Measurements from ENCODE around the gene SH3GLB2. TPM values are rescaled to one million over a fixed set of nuclear protein-coding genes. Genes with fewer than 3 reads are reported as not detected.

The SH3GLB2 gene
- total and polyA plus RNA-seq, 5 donors from 2014 or later: 18.2 to 77.8 (median 32.4) TPM

- H3K4me1 ChIP-seq (ENCODE audit: control insufficient read depth, insufficient read depth, low read length, poor library complexity, severe bottlenecking): peaks cover 22% of the 10 kb centered on the region
- ATAC-seq (ENCODE audit: low read depth in 2 of 2) (no peak), DNase-seq (no peak)
- Mint-ChIP-seq H3K9me3 (no peaks in the 10 kb centered on the region), H3K36me3 (peaks cover 8% of the 10 kb centered on the region), H3K27me3 (no peaks in the 10 kb centered on the region), H3K4me3 (no peak overlapping the region), H3K27ac (peak overlapping the region in 2 of 3 donors; percentile 62 to 82), H3K4me1 (peaks cover 0 to 44% (median 22%) of the 10 kb centered on the region in 4 donors)
- H3K27me3 ChIP-seq (ENCODE audit: control insufficient read depth, insufficient read depth, low read length): no peaks in the 10 kb centered on the region
- no peaks in the 10 kb centered on the region for H3K9me3 ChIP-seq (ENCODE audit: control insufficient read depth in 2 of 2, low read length in 2 of 2)
- no peaks in the 10 kb centered on the region for H3K36me3 ChIP-seq (ENCODE audit: control insufficient read depth, insufficient read depth, low read length)
- no peak overlapping the region for H3K27ac ChIP-seq (ENCODE audit: insufficient read depth, low read length, poor library complexity, severe bottlenecking)
- no peak overlapping the region for H3K4me3 ChIP-seq (ENCODE audit: low read depth, low read length)
Measured at GRCh38 chr9:129023036-129023907, 4.9 kb downstream of the SH3GLB2 start.

GRCh38 chr9:129022037-129022436 is 6.1 kb downstream of the SH3GLB2 start:
- H3K4me1 Mint-ChIP-seq: peaks cover 0 to 41% (median 17%) of the 10 kb centered on the region in 4 donors
- no peak overlapping the region for H3K4me3 ChIP-seq (ENCODE audit: low read depth, low read length)
- H3K4me3 Mint-ChIP-seq: peak overlapping the region in 1 of 4 donors; percentile 21
- DNase-seq (no peak), ATAC-seq (ENCODE audit: low read depth in 2 of 2) (no peak)
- no peaks in the 10 kb centered on the region for H3K27me3 ChIP-seq (ENCODE audit: control insufficient read depth, insufficient read depth, low read length)
- H3K27me3 Mint-ChIP-seq: no peaks in the 10 kb centered on the region
- peaks cover 3% of the 10 kb centered on the region for H3K36me3 ChIP-seq (ENCODE audit: control insufficient read depth, insufficient read depth, low read length)
- peak overlapping the region in 1 of 3 donors; percentile 83 for H3K27ac Mint-ChIP-seq
- peaks cover 8% of the 10 kb centered on the region for H3K36me3 Mint-ChIP-seq
- H3K9me3 ChIP-seq (ENCODE audit: control insufficient read depth in 2 of 2, low read length in 2 of 2): no peaks in the 10 kb centered on the region
- no peaks in the 10 kb centered on the region for H3K9me3 Mint-ChIP-seq
- H3K4me1 ChIP-seq (ENCODE audit: control insufficient read depth, insufficient read depth, low read length, poor library complexity, severe bottlenecking): peaks cover 13% of the 10 kb centered on the region
- H3K27ac ChIP-seq (ENCODE audit: insufficient read depth, low read length, poor library complexity, severe bottlenecking): no peak overlapping the region

GRCh38 chr9:129021091-129021490 is 7.0 kb downstream of the SH3GLB2 start:
- peak; percentile 33 to 58 for ATAC-seq (ENCODE audit: low read depth in 2 of 2)
- peak overlapping the region in 2 of 4 donors; percentile 23 to 66 for H3K4me3 Mint-ChIP-seq
- no peak overlapping the region for H3K4me3 ChIP-seq (ENCODE audit: low read depth, low read length)

GRCh38 chr9:129014608-129015007 is 13.5 kb downstream of the SH3GLB2 start:
- no peak for DNase-seq
- ATAC-seq (ENCODE audit: low read depth in 2 of 2): no peak
- H3K27me3 ChIP-seq (ENCODE audit: control insufficient read depth, insufficient read depth, low read length): no peaks in the 10 kb centered on the region
- no peaks in the 10 kb centered on the region for H3K9me3 Mint-ChIP-seq
- no peaks in the 10 kb centered on the region for H3K4me1 ChIP-seq (ENCODE audit: control insufficient read depth, insufficient read depth, low read length, poor library complexity, severe bottlenecking)
- peaks cover 0 to 3% (median 0%) of the 10 kb centered on the region in 4 donors for H3K4me1 Mint-ChIP-seq
- peaks cover 7% of the 10 kb centered on the region for H3K36me3 Mint-ChIP-seq
- no peaks in the 10 kb centered on the region for H3K9me3 ChIP-seq (ENCODE audit: control insufficient read depth in 2 of 2, low read length in 2 of 2)
- H3K27ac ChIP-seq (ENCODE audit: insufficient read depth, low read length, poor library complexity, severe bottlenecking): no peak overlapping the region
- no peaks in the 10 kb centered on the region for H3K27me3 Mint-ChIP-seq
- no peak overlapping the region for H3K4me3 Mint-ChIP-seq
- peak overlapping the region in 1 of 3 donors; percentile 38 for H3K27ac Mint-ChIP-seq
- no peak overlapping the region for H3K4me3 ChIP-seq (ENCODE audit: low read depth, low read length)
- H3K36me3 ChIP-seq (ENCODE audit: control insufficient read depth, insufficient read depth, low read length): peaks cover 35% of the 10 kb centered on the region

More at GRCh38 chr9:129021091-129021490, 7.0 kb downstream of the SH3GLB2 start:
- Histone ChIP-seq H3K9me3 (ENCODE audit: control insufficient read depth in 2 of 2, low read length in 2 of 2) (no peaks in the 10 kb centered on the region), H3K4me1 (ENCODE audit: control insufficient read depth, insufficient read depth, low read length, poor library complexity, severe bottlenecking) (peaks cover 5% of the 10 kb centered on the region), H3K36me3 (ENCODE audit: control insufficient read depth, insufficient read depth, low read length) (peaks cover 3% of the 10 kb centered on the region), H3K27ac (ENCODE audit: insufficient read depth, low read length, poor library complexity, severe bottlenecking) (no peak overlapping the region), H3K27me3 (ENCODE audit: control insufficient read depth, insufficient read depth, low read length) (no peaks in the 10 kb centered on the region)
- no peaks in the 10 kb centered on the region for H3K27me3 Mint-ChIP-seq
- H3K4me1 Mint-ChIP-seq: peaks cover 0 to 32% (median 14%) of the 10 kb centered on the region in 4 donors
- peak in 1 of 3 donors; percentile 53 for DNase-seq
- H3K9me3 Mint-ChIP-seq: no peaks in the 10 kb centered on the region
- peak overlapping the region; percentile 1 to 75 (median 59) for H3K27ac Mint-ChIP-seq
- peaks cover 8% of the 10 kb centered on the region for H3K36me3 Mint-ChIP-seq

GRCh38 chr9:129014124-129014523 is 14.0 kb downstream of the SH3GLB2 start:
- Mint-ChIP-seq H3K27me3 (no peaks in the 10 kb centered on the region), H3K4me3 (no peak overlapping the region), H3K27ac (no peak overlapping the region), H3K36me3 (peaks cover 7% of the 10 kb centered on the region), H3K4me1 (peaks cover 0 to 3% (median 0%) of the 10 kb centered on the region in 4 donors), H3K9me3 (no peaks in the 10 kb centered on the region)
- H3K4me1 ChIP-seq (ENCODE audit: control insufficient read depth, insufficient read depth, low read length, poor library complexity, severe bottlenecking): no peaks in the 10 kb centered on the region
- no peaks in the 10 kb centered on the region for H3K27me3 ChIP-seq (ENCODE audit: control insufficient read depth, insufficient read depth, low read length)
- no peak overlapping the region for H3K4me3 ChIP-seq (ENCODE audit: low read depth, low read length)
- DNase-seq (no peak), ATAC-seq (ENCODE audit: low read depth in 2 of 2) (no peak)
- H3K27ac ChIP-seq (ENCODE audit: insufficient read depth, low read length, poor library complexity, severe bottlenecking): no peak overlapping the region
- no peaks in the 10 kb centered on the region for H3K9me3 ChIP-seq (ENCODE audit: control insufficient read depth in 2 of 2, low read length in 2 of 2)
- peaks cover 35% of the 10 kb centered on the region for H3K36me3 ChIP-seq (ENCODE audit: control insufficient read depth, insufficient read depth, low read length)

- H3K4me1 ChIP-seq (ENCODE audit: control insufficient read depth, insufficient read depth, low read length, poor library complexity, severe bottlenecking): no peaks in the 10 kb centered on the region
- Mint-ChIP-seq H3K27ac (no peak overlapping the region), H3K27me3 (no peaks in the 10 kb centered on the region), H3K36me3 (peaks cover 7% of the 10 kb centered on the region), H3K4me1 (peaks cover 0 to 3% (median 0%) of the 10 kb centered on the region in 4 donors), H3K9me3 (no peaks in the 10 kb centered on the region), H3K4me3 (no peak overlapping the region)
- H3K36me3 ChIP-seq (ENCODE audit: control insufficient read depth, insufficient read depth, low read length): peaks cover 35% of the 10 kb centered on the region
- ATAC-seq (ENCODE audit: low read depth in 2 of 2) (no peak), DNase-seq (no peak)
- no peak overlapping the region for H3K27ac ChIP-seq (ENCODE audit: insufficient read depth, low read length, poor library complexity, severe bottlenecking)
- no peaks in the 10 kb centered on the region for H3K9me3 ChIP-seq (ENCODE audit: control insufficient read depth in 2 of 2, low read length in 2 of 2)
- H3K27me3 ChIP-seq (ENCODE audit: control insufficient read depth, insufficient read depth, low read length): no peaks in the 10 kb centered on the region
- no peak overlapping the region for H3K4me3 ChIP-seq (ENCODE audit: low read depth, low read length)
Measured at GRCh38 chr9:129013674-129014073, 14.5 kb downstream of the SH3GLB2 start.

- DNase-seq (no peak), ATAC-seq (ENCODE audit: low read depth in 2 of 2) (no peak)
- H3K4me1 ChIP-seq (ENCODE audit: control insufficient read depth, insufficient read depth, low read length, poor library complexity, severe bottlenecking): no peaks in the 10 kb centered on the region
- H3K4me3 Mint-ChIP-seq: no peak overlapping the region
- no peaks in the 10 kb centered on the region for H3K27me3 Mint-ChIP-seq
- H3K27me3 ChIP-seq (ENCODE audit: control insufficient read depth, insufficient read depth, low read length): no peaks in the 10 kb centered on the region
- H3K36me3 ChIP-seq (ENCODE audit: control insufficient read depth, insufficient read depth, low read length): peaks cover 36% of the 10 kb centered on the region
- no peak overlapping the region for H3K4me3 ChIP-seq (ENCODE audit: low read depth, low read length)
- peaks cover 0 to 2% (median 0%) of the 10 kb centered on the region in 4 donors for H3K4me1 Mint-ChIP-seq
- H3K27ac Mint-ChIP-seq: no peak overlapping the region
- no peaks in the 10 kb centered on the region for H3K9me3 ChIP-seq (ENCODE audit: control insufficient read depth in 2 of 2, low read length in 2 of 2)
- H3K27ac ChIP-seq (ENCODE audit: insufficient read depth, low read length, poor library complexity, severe bottlenecking): no peak overlapping the region
- no peaks in the 10 kb centered on the region for H3K9me3 Mint-ChIP-seq
- peaks cover 7% of the 10 kb centered on the region for H3K36me3 Mint-ChIP-seq
Measured at GRCh38 chr9:129012893-129013448, 15.2 kb downstream of the SH3GLB2 start.
